ENCODE results near the gene C17orf75.

GRCh38 chr17:32298721-32299579 is 43.0 kb downstream of the C17orf75 start:
- no peak for TF ChIP-seq CTCF (conservative IDR thresholded peaks at IDR 0.05; ENCODE audit: low read depth, low read length)
- no peak for TF ChIP-seq RAD21 (IDR thresholded peaks at IDR 0.05; ENCODE audit: low read length)
- TF ChIP-seq USF2 (IDR thresholded peaks at IDR 0.05; ENCODE audit: low read depth, low read length): no peak
- TF ChIP-seq MAFK (IDR thresholded peaks at IDR 0.05; ENCODE audit: low read depth, low read length): no peak
- TF ChIP-seq POLR2A (IDR thresholded peaks at IDR 0.05; ENCODE audit: low read depth, low read length): no peak
- no peak for TF ChIP-seq MAZ (IDR thresholded peaks at IDR 0.05; ENCODE audit: borderline replicate concordance, low read depth, low read length)
- TF ChIP-seq CEBPB (IDR thresholded peaks at IDR 0.05; ENCODE audit: low read depth, low read length): no peak
- TF ChIP-seq SMC3 (IDR thresholded peaks at IDR 0.05; ENCODE audit: low read depth, low read length): no peak
- no peak for TF ChIP-seq FOS (IDR thresholded peaks at IDR 0.05; ENCODE audit: low read depth, low read length)
- no peak for TF ChIP-seq RCOR1 (IDR thresholded peaks at IDR 0.05; ENCODE audit: insufficient replicate concordance, low read length)
- no peak for TF ChIP-seq MXI1 (IDR thresholded peaks at IDR 0.05; ENCODE audit: borderline replicate concordance, low read depth, low read length)
